ENCODE data around the gene LTF.

Gene LTF

GRCh38 chr3:46489381-46489780, 24.7 kb upstream of the LTF start:
- TF ChIP-seq PRDM10 (tag by site-specific recombination; IDR thresholded peaks at IDR 0.05): no peak
- no peak for TF ChIP-seq ZNF121 (tag by site-specific recombination; IDR thresholded peaks at IDR 0.05)
- no peak for TF ChIP-seq KLF9 (tag by site-specific recombination; IDR thresholded peaks at IDR 0.05; ENCODE audit: low read depth)
- TF ChIP-seq SCRT1 (tag by site-specific recombination; IDR thresholded peaks at IDR 0.05; ENCODE audit: borderline replicate concordance): no peak
- TF ChIP-seq ZNF157 (tag by site-specific recombination; IDR thresholded peaks at IDR 0.05): no peak
- no peak for TF ChIP-seq SP2 (tag by site-specific recombination; IDR thresholded peaks at IDR 0.05)
- no peak for TF ChIP-seq KLF7 (tag by site-specific recombination; IDR thresholded peaks at IDR 0.05; ENCODE audit: borderline replicate concordance)
- TF ChIP-seq ZBTB48 (tag by site-specific recombination; IDR thresholded peaks at IDR 0.05): no peak
- no peak for TF ChIP-seq ZNF10 (tag by site-specific recombination; IDR thresholded peaks at IDR 0.05)
- TF ChIP-seq FEZF1 (tag by site-specific recombination; IDR thresholded peaks at IDR 0.05): no peak
- no peaks in the 10 kb centered on the region for H3K4me1 ChIP-seq (ENCODE audit: control insufficient read depth, insufficient read depth, low read length)
- no peaks in the 10 kb centered on the region for H3K36me3 ChIP-seq (ENCODE audit: control insufficient read depth in 2 of 2, insufficient read depth in 1 of 2, low read length in 2 of 2)
- CTCF ChIA-PET: interaction anchor here (0.5 to 5.1 kb wide), 30 partner anchors 9 to 332 kb away, joined by 3 to 71 read pairs (median 5); partner anchors contain the start of gene RTP3
- H3K4me3 ChIP-seq (ENCODE audit: low read depth, low read length): no peak overlapping the region
- H3K27ac ChIP-seq (ENCODE audit: extremely low read depth, low read depth, low read length): no peak overlapping the region
- POLR2A ChIA-PET: interaction anchor here (0.8 kb wide), 1 partner anchor 204 kb away, joined by 3 read pairs; the partner anchor contains the start of gene ALS2CL
- no peaks in the 10 kb centered on the region for H3K9me3 ChIP-seq (ENCODE audit: control insufficient read depth, insufficient read depth, low read depth, low read length)

GRCh38 chr3:46488735-46489361, 24.1 kb upstream of the LTF start:
- no peaks in the 10 kb centered on the region for H3K9me3 ChIP-seq (ENCODE audit: control insufficient read depth, insufficient read depth, low read depth, low read length)
- ChIA-PET CTCF (interaction anchor here (0.5 to 5.1 kb wide), 49 partner anchors 9 to 424 kb away, joined by 3 to 71 read pairs (median 4); partner anchors contain the start of genes CCR5AS, CCRL2 and RTP3), POLR2A (interaction anchor here (0.8 kb wide), 1 partner anchor 205 kb away, joined by 3 read pairs; the partner anchor contains the start of gene ALS2CL)
- no peaks in the 10 kb centered on the region for H3K4me1 ChIP-seq (ENCODE audit: control insufficient read depth, insufficient read depth, low read length)
- no peaks in the 10 kb centered on the region for H3K36me3 ChIP-seq (ENCODE audit: control insufficient read depth in 2 of 2, insufficient read depth in 1 of 2, low read length in 2 of 2)
- no peak overlapping the region for H3K4me3 ChIP-seq (ENCODE audit: low read depth, low read length)
- H3K27ac ChIP-seq (ENCODE audit: extremely low read depth, low read depth, low read length): no peak overlapping the region
- TF ChIP-seq YY2 (tag by site-specific recombination; IDR thresholded peaks at IDR 0.05) (no peak), ZSCAN4 (tag by site-specific recombination; IDR thresholded peaks at IDR 0.05) (no peak), CTCF (tag by site-specific recombination; IDR thresholded peaks at IDR 0.05) (peak; percentile 97), ZNF777 (tag by site-specific recombination; IDR thresholded peaks at IDR 0.05; ENCODE audit: borderline replicate concordance) (no peak), ZNF610 (tag by site-specific recombination; IDR thresholded peaks at IDR 0.05; ENCODE audit: borderline replicate concordance) (no peak), ZNF623 (tag by site-specific recombination; IDR thresholded peaks at IDR 0.05) (no peak), ZFP3 (tag by site-specific recombination; IDR thresholded peaks at IDR 0.05; ENCODE audit: low read depth) (no peak), ZNF654 (tag by site-specific recombination; IDR thresholded peaks at IDR 0.05; ENCODE audit: low read depth) (peak; percentile 90), ZNF792 (tag by site-specific recombination; IDR thresholded peaks at IDR 0.05) (no peak), KLF7 (tag by site-specific recombination; IDR thresholded peaks at IDR 0.05; ENCODE audit: borderline replicate concordance) (0 out of 2 replicates have a peak, but pooled peaks have one; percentile 41), ZNF596 (tag by site-specific recombination; IDR thresholded peaks at IDR 0.05) (no peak), ZNF366 (tag by site-specific recombination; conservative IDR thresholded peaks at IDR 0.05) (no peak), ZNF658 (tag by site-specific recombination; IDR thresholded peaks at IDR 0.05) (no peak), ZNF404 (tag by site-specific recombination; IDR thresholded peaks at IDR 0.05) (no peak), ZNF335 (tag by site-specific recombination; conservative IDR thresholded peaks at IDR 0.05) (peak; percentile 41; the same call in 1 of the 2 replicates), KLF10 (tag by site-specific recombination; IDR thresholded peaks at IDR 0.05) (no peak), ZBTB44 (tag by site-specific recombination; IDR thresholded peaks at IDR 0.05) (peak; percentile 81), ZNF426 (tag by site-specific recombination; IDR thresholded peaks at IDR 0.05) (no peak), PRDM1 (tag by site-specific recombination; IDR thresholded peaks at IDR 0.05) (no peak)
